Trophoblast cell (in vitro differentiated cells and primary cell): Measurements from ENCODE around the gene CEP104.

Experiments used
- DNase-seq, 2 donors: peaks; one replicate each; pipeline ENCODE4 v3.0.0-alpha.2; 2016
- H2AFZ ChIP-seq: 2 replicates; pipeline ENCODE4 v1.6.1; 2013; ENCODE audit warnings: low read length, moderate library complexity, mild to moderate bottlenecking; ENCODE audit not compliant: insufficient read depth, poor library complexity
- H2AK5ac ChIP-seq: 2 replicates; pipeline ENCODE4 v1.6.1; 2013; ENCODE audit warnings: mild to moderate bottlenecking, low read length
- H2BK120ac ChIP-seq: 2 replicates; pipeline ENCODE4 v1.6.1; 2013; ENCODE audit warnings: low read length, mild to moderate bottlenecking, moderate library complexity; ENCODE audit not compliant: insufficient read depth, poor library complexity
- H2BK12ac ChIP-seq: 2 replicates; pipeline ENCODE4 v1.6.1; 2013; ENCODE audit warnings: mild to moderate bottlenecking, low read length, moderate library complexity
- H2BK5ac ChIP-seq: 2 replicates; pipeline ENCODE4 v1.6.1; 2013; ENCODE audit warnings: low read length, low read depth, moderate library complexity, mild to moderate bottlenecking; ENCODE audit not compliant: poor library complexity
- H3K14ac ChIP-seq: 2 replicates; pipeline ENCODE4 v1.6.1; 2013; ENCODE audit warnings: mild to moderate bottlenecking, low read length
- H3K18ac ChIP-seq: 2 replicates; pipeline ENCODE4 v1.6.1; 2013; ENCODE audit warnings: mild to moderate bottlenecking, low read length
- H3K23ac ChIP-seq: 2 replicates; pipeline ENCODE4 v1.6.1; 2013; ENCODE audit warnings: low read length
- H3K27ac ChIP-seq: 2 replicates; pipeline ENCODE4 v1.5.1; 2013; ENCODE audit warnings: low read depth, mild to moderate bottlenecking, inconsistent platforms, low read length, moderate library complexity
- H3K27me3 ChIP-seq: 2 replicates; pipeline ENCODE4 v1.6.1; 2013; ENCODE audit warnings: inconsistent platforms, mild to moderate bottlenecking, low read length, moderate library complexity; ENCODE audit not compliant: insufficient read depth
- H3K36me3 ChIP-seq, 2 experiments: 1 replicate in 1 of 2; 2 replicates in 1 of 2; pipeline ENCODE4 v1.6.1; 2013; ENCODE audit warnings: low read length in 2 of 2, mild to moderate bottlenecking in 2 of 2, moderate library complexity in 1 of 2; ENCODE audit not compliant: insufficient read depth in 2 of 2, control insufficient read depth in 1 of 2
- H3K4ac ChIP-seq: 2 replicates; pipeline ENCODE4 v1.6.1; 2013; ENCODE audit warnings: low read depth, mild to moderate bottlenecking, low read length, moderate library complexity
- H3K4me1 ChIP-seq, 2 experiments: 1 replicate in 1 of 2; 2 replicates in 1 of 2; pipeline ENCODE4 v1.6.1; 2013; ENCODE audit warnings: low read length in 2 of 2, mild to moderate bottlenecking in 2 of 2, moderate library complexity in 1 of 2; ENCODE audit not compliant: insufficient read depth in 2 of 2, control insufficient read depth in 1 of 2
- H3K4me2 ChIP-seq: 2 replicates; pipeline ENCODE4 v1.6.1; 2013; ENCODE audit warnings: inconsistent platforms, mild to moderate bottlenecking, low read length, moderate library complexity
- H3K4me3 ChIP-seq: 2 replicates; pipeline ENCODE4 v1.5.1; 2013; ENCODE audit warnings: mild to moderate bottlenecking, low read depth, low read length, inconsistent platforms
- H3K79me1 ChIP-seq: one replicate; pipeline ENCODE4 v1.6.1; 2013; ENCODE audit warnings: low read length
- H3K79me2 ChIP-seq: 2 replicates; pipeline ENCODE4 v1.6.1; 2013; ENCODE audit warnings: low read length, mild to moderate bottlenecking; ENCODE audit not compliant: control insufficient read depth, insufficient read depth, poor library complexity
- H3K9ac ChIP-seq: 2 replicates; pipeline ENCODE4 v1.6.1; 2013; ENCODE audit warnings: mild to moderate bottlenecking, low read length
- H3K9me3 ChIP-seq: 2 replicates; pipeline ENCODE4 v1.6.1; 2013; ENCODE audit warnings: low read depth, mild to moderate bottlenecking, control low read depth, inconsistent platforms, low read length; ENCODE audit not compliant: insufficient read depth
- H4K12ac ChIP-seq: 2 replicates; pipeline ENCODE4 v1.6.1; 2013; ENCODE audit warnings: low read depth, mild to moderate bottlenecking, low read length, moderate library complexity
- H4K8ac ChIP-seq: 2 replicates; pipeline ENCODE4 v1.6.1; 2013; ENCODE audit warnings: low read depth, mild to moderate bottlenecking, low read length, moderate library complexity
- H4K91ac ChIP-seq: one replicate; pipeline ENCODE4 v1.6.1; 2013; ENCODE audit warnings: low read depth, mild to moderate bottlenecking, low read length, moderate library complexity
- WGBS: extraction: QIAGEN DNeasy Blood & Tissue Kit; methylation state at CpG from one replicate; pipeline ENCODE4 v1.1.7; 2013; ENCODE audit warnings: missing lambda C conversion rate; ENCODE audit not compliant: insufficient read length, insufficient coverage; ENCODE audit errors: extremely low coverage; 5-methylcytosine and 5-hydroxymethylcytosine counted together

Gene CEP104

GRCh38 chr1:3902111-3902511, 45.1 kb upstream of the CEP104 start:
- Histone ChIP-seq H3K9ac (no peak overlapping the region), H3K36me3 (peaks cover 0 to 2% of the 10 kb centered on the region in 2 experiments), H3K14ac (no peak overlapping the region), H3K27me3 (no peaks in the 10 kb centered on the region), H3K23ac (no peak overlapping the region), H3K4me3 (no peak overlapping the region), H2BK120ac (no peak overlapping the region), H2AK5ac (no peak overlapping the region), H3K9me3 (no peaks in the 10 kb centered on the region), H3K18ac (no peak overlapping the region), H3K4me1 (peaks cover 4 to 5% of the 10 kb centered on the region in 2 experiments), H3K79me2 (peaks cover 14% of the 10 kb centered on the region), H2BK12ac (no peak overlapping the region), H3K4me2 (no peak overlapping the region), H4K8ac (no peak overlapping the region), H2AFZ (no peak overlapping the region), H4K12ac (no peak overlapping the region), H4K91ac (no peak overlapping the region), H3K79me1 (peaks cover 16% of the 10 kb centered on the region), H2BK5ac (no peak overlapping the region), H3K27ac (no peak overlapping the region), H3K4ac (no peak overlapping the region)
- no peak for DNase-seq
- WGBS = no CpG with 5 or more reads among the region's 15 CpGs

- Histone ChIP-seq H3K27ac (peak overlapping the region; percentile 89), H4K91ac (peak overlapping the region; percentile 73), H4K12ac (peak overlapping the region; percentile 26), H3K14ac (peak overlapping the region; percentile 43), H3K9ac (peak overlapping the region; percentile 91), H3K79me2 (peaks cover 15% of the 10 kb centered on the region), H2BK5ac (peak overlapping the region; percentile 18), H3K4ac (peak overlapping the region; percentile 12), H3K4me1 (peaks cover 8 to 11% of the 10 kb centered on the region in 2 experiments), H3K27me3 (no peaks in the 10 kb centered on the region), H2AFZ (peak overlapping the region; percentile 39), H3K18ac (peak overlapping the region; percentile 22), H2BK12ac (no peak overlapping the region), H2BK120ac (peak overlapping the region; percentile 24), H3K4me2 (peak overlapping the region; percentile 95), H3K36me3 (peaks cover 0 to 2% of the 10 kb centered on the region in 2 experiments), H4K8ac (peak overlapping the region; percentile 70), H3K9me3 (no peaks in the 10 kb centered on the region), H3K23ac (no peak overlapping the region), H2AK5ac (no peak overlapping the region), H3K79me1 (peaks cover 16% of the 10 kb centered on the region), H3K4me3 (peak overlapping the region; percentile 94)
- no CpG with 5 or more reads among the region's 51 CpGs for WGBS
- DNase-seq = peak; percentile 96 to 99
Measured at GRCh38 chr1:3900969-3901529, 44.0 kb upstream of the CEP104 start.

GRCh38 chr1:3900150-3900968, 43.3 kb upstream of the CEP104 start, which contains the start of gene C1orf174:
C1orf174 (minus strand) TSS chr1:3900272; CDS start chr1:3900186, 86 bp downstream.
- WGBS = no CpG with 5 or more reads among the region's 58 CpGs
- Histone ChIP-seq H3K27ac (peak within 1 kb of the TSS; percentile 89), H4K12ac (peak within 1 kb of the TSS; percentile 90)

GRCh38 chr1:3899754-3900149, 42.7 kb upstream of the CEP104 start:
- H3K79me2 ChIP-seq = peaks cover 17% of the 10 kb centered on the region
- peak overlapping the region; percentile 93 for H3K4me3 ChIP-seq
- H3K27me3 ChIP-seq = no peaks in the 10 kb centered on the region
- no peak overlapping the region for H3K23ac ChIP-seq
- H3K4me2 ChIP-seq = peak overlapping the region; percentile 75
- H3K4ac ChIP-seq = peak overlapping the region; percentile 90
- no peak for DNase-seq
- H4K91ac ChIP-seq = peak overlapping the region; percentile 95
- peak overlapping the region; percentile 95 for H3K18ac ChIP-seq
- H3K36me3 ChIP-seq = peaks cover 8 to 9% of the 10 kb centered on the region in 2 experiments
- H2BK120ac ChIP-seq = peak overlapping the region; percentile 75
- peak overlapping the region; percentile 90 for H2BK5ac ChIP-seq
- peak overlapping the region; percentile 38 for H2AFZ ChIP-seq
- WGBS = no CpG with 5 or more reads among the region's 26 CpGs
- peak overlapping the region; percentile 98 for H3K9ac ChIP-seq
- peak overlapping the region; percentile 72 for H2AK5ac ChIP-seq
- no peaks in the 10 kb centered on the region for H3K9me3 ChIP-seq
- H3K4me1 ChIP-seq = peaks cover 10 to 15% of the 10 kb centered on the region in 2 experiments
- peak overlapping the region; percentile 96 for H4K8ac ChIP-seq
- no peak overlapping the region for H2BK12ac ChIP-seq
- peak overlapping the region; percentile 90 for H3K14ac ChIP-seq
- H3K27ac ChIP-seq = peak overlapping the region; percentile 89
- peaks cover 16% of the 10 kb centered on the region for H3K79me1 ChIP-seq
- H4K12ac ChIP-seq = peak overlapping the region; percentile 90

More at GRCh38 chr1:3900150-3900968, 43.3 kb upstream of the CEP104 start, which contains the start of gene C1orf174:
- H3K79me1 ChIP-seq = peaks cover 16% of the 10 kb centered on the region
- no peak within 1 kb of the TSS for H2BK12ac ChIP-seq
- no peak within 1 kb of the TSS for H3K23ac ChIP-seq
- peak within 1 kb of the TSS; percentile 96 for H4K8ac ChIP-seq
- peak within 1 kb of the TSS; percentile 72 for H2AK5ac ChIP-seq
- peak within 1 kb of the TSS; percentile 98 for H3K9ac ChIP-seq
- H3K4me3 ChIP-seq = peak within 1 kb of the TSS; percentile 94
- peaks cover 2 to 4% of the 10 kb centered on the region in 2 experiments for H3K36me3 ChIP-seq
- H3K79me2 ChIP-seq = peaks cover 17% of the 10 kb centered on the region
- peak; percentile 97 to 98 for DNase-seq
- H3K9me3 ChIP-seq = no peaks in the 10 kb centered on the region
- peak within 1 kb of the TSS; percentile 90 for H2BK5ac ChIP-seq
- H4K91ac ChIP-seq = peak within 1 kb of the TSS; percentile 95
- H3K18ac ChIP-seq = peak within 1 kb of the TSS; percentile 95
- no peaks in the 10 kb centered on the region for H3K27me3 ChIP-seq
- peak within 1 kb of the TSS; percentile 74 for H2AFZ ChIP-seq
- H3K4me1 ChIP-seq = peaks cover 10 to 15% of the 10 kb centered on the region in 2 experiments
- H3K4ac ChIP-seq = peak within 1 kb of the TSS; percentile 90
- peak within 1 kb of the TSS; percentile 90 for H3K14ac ChIP-seq
- H3K4me2 ChIP-seq = peak within 1 kb of the TSS; percentile 95
- H2BK120ac ChIP-seq = peak within 1 kb of the TSS; percentile 75
